ENCODE data around the gene HEY2.

Gene HEY2

GRCh38 chr6:125733516-125734300 is 15.7 kb upstream of the HEY2 start:
- no peak overlapping the region for H3K4me3 ChIP-seq (ENCODE audit: low read depth, low read length)
- no peak for TF ChIP-seq CTCF (IDR thresholded peaks at IDR 0.05; ENCODE audit: borderline replicate concordance, insufficient read depth, low read depth, low read length)

- no peak overlapping the region for H3K4me3 ChIP-seq (ENCODE audit: low read depth, low read length)
These were observed 11.2 kb upstream of the HEY2 start for GRCh38 chr6:125738276-125738675.

GRCh38 chr6:125739364-125739763 is 10.1 kb upstream of the HEY2 start:
- H3K4me3 ChIP-seq (ENCODE audit: low read depth, low read length), result no peak overlapping the region
- no peak for TF ChIP-seq CTCF (IDR thresholded peaks at IDR 0.05; ENCODE audit: borderline replicate concordance, insufficient read depth, low read depth, low read length)

More at GRCh38 chr6:125738276-125738675, 11.2 kb upstream of the HEY2 start:
- TF ChIP-seq CTCF (IDR thresholded peaks at IDR 0.05; ENCODE audit: borderline replicate concordance, insufficient read depth, low read depth, low read length), result no peak

GRCh38 chr6:125741336-125741735 is 8.1 kb upstream of the HEY2 start:
- no peak for TF ChIP-seq CTCF (IDR thresholded peaks at IDR 0.05; ENCODE audit: borderline replicate concordance, insufficient read depth, low read depth, low read length)
- no peak overlapping the region for H3K4me3 ChIP-seq (ENCODE audit: low read depth, low read length)

- no peak for TF ChIP-seq CTCF (IDR thresholded peaks at IDR 0.05; ENCODE audit: borderline replicate concordance, insufficient read depth, low read depth, low read length)
- H3K4me3 ChIP-seq (ENCODE audit: low read depth, low read length), result no peak overlapping the region
These were observed 7.4 kb upstream of the HEY2 start for GRCh38 chr6:125742024-125742423.

- TF ChIP-seq CTCF (IDR thresholded peaks at IDR 0.05; ENCODE audit: borderline replicate concordance, insufficient read depth, low read depth, low read length), result no peak
- no peak overlapping the region for H3K4me3 ChIP-seq (ENCODE audit: low read depth, low read length)
These were observed 6.8 kb upstream of the HEY2 start for GRCh38 chr6:125742464-125743120.

GRCh38 chr6:125743604-125744003 is 5.8 kb upstream of the HEY2 start:
- no peak for TF ChIP-seq CTCF (IDR thresholded peaks at IDR 0.05; ENCODE audit: borderline replicate concordance, insufficient read depth, low read depth, low read length)
- no peak overlapping the region for H3K4me3 ChIP-seq (ENCODE audit: low read depth, low read length)
